ENCODE results near the gene HOXC13. TPM values are rescaled to one million over a fixed set of nuclear protein-coding genes. Genes with fewer than 3 reads are reported as not detected.

HOXC13 gene
- total RNA-seq, 1 donor from 2014 or later: not detected

DNA sequence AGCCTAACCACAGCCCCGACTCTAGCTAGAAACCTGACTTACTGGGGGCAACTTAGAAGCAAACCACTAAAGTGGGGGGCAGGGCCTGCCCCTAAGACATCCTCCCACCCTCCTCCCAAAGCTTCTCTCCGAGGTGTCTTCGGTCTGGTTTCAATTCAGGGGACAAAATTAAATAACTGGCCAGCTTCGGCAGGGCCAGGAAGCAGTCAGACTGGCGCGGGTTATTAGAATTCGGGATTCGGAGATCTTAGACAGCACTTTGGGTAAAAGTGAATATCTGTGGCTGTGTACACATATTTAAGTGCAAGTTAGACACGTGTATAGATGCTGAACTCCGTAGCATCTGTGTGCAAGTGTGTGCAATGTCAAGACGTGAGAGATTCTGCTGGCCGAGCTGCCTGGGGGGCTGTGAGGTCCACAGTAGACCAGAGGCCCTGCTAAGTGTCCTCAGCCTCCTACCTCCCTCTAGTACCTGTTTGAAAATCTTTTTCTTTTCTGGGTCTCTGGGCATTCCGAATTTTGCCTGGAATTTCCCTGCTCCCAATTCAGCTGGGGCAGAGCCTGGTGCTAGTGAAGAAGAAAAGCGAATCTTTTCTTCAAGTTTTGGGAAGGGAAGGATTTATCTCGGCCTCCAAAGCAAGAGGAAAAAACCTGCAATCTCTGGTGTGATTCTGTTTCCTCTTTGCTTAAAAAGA is 42.3 kb downstream of the HOXC13 start:
- no peak for DNase-seq (ENCODE audit: extremely low read depth, low read depth, low spot score)

DNA sequence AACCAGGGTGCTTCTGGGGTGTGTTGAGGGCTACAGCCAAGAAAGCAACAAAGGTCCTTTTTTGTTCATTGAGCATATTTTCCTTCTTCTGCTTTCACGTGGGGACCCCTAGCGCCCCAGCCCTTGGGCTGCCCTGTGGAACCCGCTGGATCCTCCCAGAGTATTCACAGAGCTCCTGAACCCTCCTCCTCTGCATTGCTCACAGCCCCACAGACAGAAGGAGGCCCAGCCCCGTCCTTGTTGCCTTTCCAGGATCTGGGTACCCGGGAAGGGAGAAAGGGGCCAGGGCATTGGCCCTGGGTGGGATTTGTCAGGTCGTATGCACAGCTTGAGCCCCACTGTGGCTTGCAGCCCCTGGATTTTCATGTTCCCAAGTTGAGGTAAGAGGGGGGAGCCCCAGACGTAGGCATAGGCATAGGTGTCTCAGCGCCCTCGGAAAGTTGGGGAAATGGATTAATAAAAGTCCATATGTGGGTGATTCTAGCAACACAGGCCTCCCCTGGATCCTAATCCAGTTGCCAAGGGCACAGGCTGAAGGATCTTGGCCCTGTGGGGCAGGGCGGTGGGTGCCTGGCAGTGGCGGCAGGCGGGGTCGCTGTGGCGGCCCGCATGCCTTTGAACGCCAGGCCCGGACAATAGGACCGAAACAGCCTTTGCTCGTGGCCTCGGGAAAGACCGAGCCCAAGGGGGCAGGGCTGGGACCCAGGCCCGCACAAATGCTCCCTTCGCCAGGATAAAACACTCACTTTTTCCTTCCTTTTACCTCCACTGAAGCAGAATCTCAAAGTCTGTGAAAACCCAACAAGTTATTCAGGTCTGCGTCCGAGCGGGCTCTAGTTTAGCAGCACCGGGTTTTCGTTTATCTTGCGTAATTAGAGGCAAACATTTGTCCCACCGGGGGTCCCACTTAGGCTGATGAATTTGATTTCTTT is 43.3 kb downstream of the HOXC13 start:
- DNase-seq (ENCODE audit: extremely low read depth, low read depth, low spot score): no peak

DNA sequence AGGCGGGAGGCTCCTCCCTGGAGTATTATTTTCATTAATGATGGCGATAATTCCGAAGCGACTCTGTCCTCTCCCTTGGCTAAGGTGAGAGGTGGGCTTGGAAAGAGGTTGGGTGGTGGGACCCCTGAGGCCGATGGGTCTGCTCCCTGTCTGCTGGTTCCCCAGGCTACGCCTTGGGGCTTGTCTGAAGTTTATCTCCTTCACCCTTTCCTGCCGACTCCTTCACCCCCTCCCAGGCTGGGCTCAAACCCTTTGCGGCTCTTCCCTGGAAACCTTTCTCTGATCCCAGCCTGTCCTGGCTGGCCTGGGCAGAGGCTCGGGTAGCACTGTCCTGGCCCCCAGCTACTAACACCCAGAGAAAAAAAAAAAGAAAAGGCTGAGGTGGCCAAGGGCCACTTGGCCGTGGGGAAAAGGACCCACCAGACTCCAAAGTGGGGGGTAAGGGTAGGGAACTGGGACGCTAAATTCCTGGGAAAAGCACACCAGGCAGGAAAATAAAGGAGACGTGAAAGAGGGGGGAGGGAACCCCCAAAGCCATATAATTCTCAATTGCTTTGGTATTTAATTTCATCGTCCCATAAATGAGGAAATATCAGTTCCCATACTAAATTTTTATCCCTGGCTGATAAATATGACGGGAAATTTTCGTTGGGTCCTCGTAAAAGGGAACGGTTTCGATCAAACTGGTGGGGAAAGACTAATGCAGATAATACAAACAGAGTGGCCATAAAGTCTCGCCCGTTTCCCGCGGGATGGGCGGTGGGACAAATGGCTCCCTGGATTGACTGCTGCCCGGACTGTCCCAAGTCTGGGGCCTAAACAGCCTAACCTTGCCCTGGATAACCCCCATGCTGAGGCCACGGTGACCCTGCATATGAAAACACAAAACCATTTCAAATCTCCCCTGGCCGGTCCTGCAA is 44.3 kb downstream of the HOXC13 start:
- no peak for DNase-seq (ENCODE audit: extremely low read depth, low read depth, low spot score)

DNA sequence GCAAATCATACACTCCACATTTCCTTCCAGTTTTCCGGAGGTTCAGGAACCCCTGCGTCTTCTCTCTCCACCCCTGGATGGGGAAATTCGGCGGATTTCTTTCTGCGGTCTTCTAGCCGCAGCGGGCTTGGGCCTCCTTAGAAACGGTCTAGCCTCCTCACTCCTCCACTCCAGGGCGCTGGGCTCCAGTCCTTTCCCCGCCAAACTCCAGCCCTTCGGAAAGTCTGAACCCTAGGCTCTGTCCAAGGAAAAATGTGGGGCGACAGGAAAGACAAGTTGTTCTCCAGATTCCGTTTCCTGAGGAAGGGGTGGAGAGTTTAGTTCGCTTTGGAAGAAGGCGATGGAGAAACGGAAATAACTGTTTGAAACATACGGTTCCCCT is 44.9 kb downstream of the HOXC13 start:
- DNase-seq (ENCODE audit: extremely low read depth, low read depth, low spot score): no peak

DNA sequence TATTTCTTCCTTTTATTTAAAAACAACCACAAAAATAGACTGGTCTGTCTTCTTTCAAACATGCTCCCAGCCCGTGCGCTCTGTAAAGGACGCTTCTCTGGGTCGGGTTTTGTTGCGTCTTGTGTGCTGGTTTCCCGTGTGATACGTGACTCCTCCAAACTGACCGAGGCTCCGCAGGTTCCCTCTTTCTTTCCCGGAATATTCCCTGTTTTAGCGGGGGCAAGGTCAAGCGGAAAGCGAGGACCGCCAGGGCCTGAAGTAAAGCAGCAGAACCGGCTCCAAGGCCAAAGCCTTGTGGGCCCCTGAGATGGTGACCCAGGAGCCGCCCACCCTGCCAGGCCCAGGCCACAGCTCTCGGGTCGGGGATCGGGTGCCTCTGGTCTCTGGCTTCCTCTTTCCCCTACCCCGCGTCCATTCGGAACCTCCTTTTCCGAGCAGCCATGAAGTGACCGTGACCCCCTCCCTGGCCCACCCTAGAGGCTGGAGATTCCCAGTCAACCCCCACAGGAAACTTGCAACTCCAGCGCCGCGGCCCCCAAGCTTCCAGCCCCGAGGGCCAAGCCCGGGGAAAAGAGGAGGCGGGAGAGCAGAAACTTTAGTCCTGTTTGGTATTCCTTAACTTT is 45.4 kb downstream of the HOXC13 start:
- DNase-seq (ENCODE audit: extremely low read depth, low read depth, low spot score): no peak

DNA sequence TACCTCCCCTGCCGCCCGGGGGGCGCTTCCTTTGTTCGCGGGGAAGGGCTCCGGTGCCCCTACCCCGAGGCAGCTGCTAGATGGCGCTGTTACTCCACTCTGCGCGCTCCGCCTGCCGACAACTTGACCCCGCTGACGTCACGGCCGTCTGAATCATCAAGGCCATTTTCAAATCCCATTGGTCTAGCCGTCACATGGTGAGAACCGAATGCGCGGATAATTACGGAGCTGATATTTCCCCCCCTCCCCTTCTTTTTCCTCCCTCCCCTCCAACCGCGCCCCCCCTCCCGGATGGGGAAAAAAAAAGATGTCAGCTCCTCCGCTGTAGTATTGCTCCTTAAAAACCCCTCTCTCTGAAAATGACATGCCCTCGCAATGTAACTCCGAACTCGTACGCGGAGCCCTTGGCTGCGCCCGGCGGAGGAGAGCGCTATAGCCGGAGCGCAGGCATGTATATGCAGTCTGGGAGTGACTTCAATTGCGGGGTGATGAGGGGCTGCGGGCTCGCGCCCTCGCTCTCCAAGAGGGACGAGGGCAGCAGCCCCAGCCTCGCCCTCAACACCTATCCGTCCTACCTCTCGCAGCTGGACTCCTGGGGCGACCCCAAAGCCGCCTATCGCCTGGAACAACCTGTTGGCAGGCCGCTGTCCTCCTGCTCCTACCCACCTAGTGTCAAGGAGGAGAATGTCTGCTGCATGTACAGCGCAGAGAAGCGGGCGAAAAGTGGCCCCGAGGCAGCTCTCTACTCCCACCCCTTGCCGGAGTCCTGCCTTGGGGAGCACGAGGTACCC is 46.5 kb downstream of the HOXC13 start, which contains the start of gene HOXC10:
HOXC10 (plus strand) TSS at position 246 of the 791 bp plus-strand sequence; CDS start at position 360, 114 bp downstream.
- peak; percentile 45 for DNase-seq (ENCODE audit: extremely low read depth, low read depth, low spot score)

DNA sequence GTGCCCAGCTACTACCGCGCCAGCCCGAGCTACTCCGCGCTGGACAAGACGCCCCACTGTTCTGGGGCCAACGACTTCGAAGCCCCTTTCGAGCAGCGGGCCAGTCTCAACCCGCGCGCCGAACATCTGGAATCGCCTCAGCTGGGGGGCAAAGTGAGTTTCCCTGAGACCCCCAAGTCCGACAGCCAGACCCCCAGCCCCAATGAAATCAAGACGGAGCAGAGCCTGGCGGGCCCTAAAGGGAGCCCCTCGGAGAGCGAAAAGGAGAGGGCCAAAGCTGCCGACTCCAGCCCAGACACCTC is 47.0 kb downstream of the HOXC13 start:
- DNase-seq (ENCODE audit: extremely low read depth, low read depth, low spot score): no peak

DNA sequence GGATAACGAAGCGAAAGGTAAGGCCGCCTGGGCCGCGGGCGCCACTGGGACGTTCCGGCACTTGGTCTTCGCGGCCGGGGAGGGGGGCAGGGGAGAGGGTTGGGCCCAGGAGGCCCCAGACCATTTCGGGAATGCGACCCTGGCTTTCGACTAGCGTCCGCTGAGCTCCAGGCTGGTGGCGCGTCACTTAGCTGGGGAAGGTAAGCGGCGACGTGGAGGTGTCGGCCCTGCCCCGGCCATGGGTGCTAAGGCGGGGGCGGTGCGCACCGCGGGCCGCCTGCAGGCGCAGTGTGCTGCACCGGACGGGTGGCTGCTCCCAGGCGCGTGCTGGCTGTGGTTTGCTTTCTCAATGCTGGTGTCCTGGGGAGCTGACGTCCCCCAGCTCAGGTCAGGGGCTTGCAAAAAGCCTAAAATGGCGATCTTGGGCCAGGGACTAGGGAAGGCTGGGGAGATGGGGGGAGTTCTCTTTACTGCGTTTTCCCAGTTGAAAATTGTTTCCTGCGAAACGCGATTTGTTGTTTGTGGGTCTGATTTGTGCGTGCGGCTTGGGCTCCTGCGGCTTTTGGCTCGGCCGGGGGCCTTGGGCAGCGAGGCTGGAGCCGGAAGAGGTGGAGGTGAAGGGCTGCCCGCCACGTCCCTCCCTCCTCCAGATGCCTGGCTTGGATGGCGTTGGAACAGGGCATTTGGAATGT is 47.5 kb downstream of the HOXC13 start:
- no peak for DNase-seq (ENCODE audit: extremely low read depth, low read depth, low spot score)

DNA sequence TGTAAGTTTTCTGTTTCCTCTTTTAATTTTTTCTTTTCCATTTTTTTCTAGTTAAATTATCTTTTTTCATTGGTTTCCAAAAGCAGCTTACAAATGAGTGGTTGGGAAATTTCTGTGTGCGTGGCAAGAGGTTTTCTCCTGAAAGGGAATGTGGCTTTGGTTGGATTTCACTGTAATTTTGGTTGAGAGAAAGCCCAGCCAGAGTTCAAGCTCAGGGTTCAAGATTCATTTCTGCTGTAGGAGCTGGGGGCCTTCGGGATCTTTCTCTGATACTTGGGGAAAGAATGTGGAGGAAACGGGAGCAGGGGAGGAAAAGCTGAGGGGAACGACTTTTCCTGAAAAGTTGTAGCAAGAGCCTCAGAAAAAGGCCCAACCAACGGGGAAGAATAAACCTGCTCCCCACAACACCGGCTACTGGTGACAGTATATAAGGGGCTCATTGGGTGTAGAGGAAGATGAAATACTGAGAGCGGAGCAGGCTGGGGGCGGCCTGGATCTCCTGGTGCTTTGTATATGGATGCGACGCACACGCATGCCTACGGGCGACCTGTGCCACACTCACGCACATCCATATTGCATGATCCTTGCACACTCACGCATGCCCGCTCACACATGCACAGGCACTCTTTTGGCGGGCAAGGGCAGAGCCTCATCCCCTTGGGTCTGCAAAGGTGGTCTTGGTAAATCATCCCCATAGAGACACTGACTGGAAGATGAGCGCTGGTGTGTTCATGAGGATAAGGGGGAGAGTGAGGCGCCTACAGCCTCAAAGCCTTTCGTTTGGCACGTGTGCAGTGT is 48.3 kb downstream of the HOXC13 start:
- no peak for DNase-seq (ENCODE audit: extremely low read depth, low read depth, low spot score)

DNA sequence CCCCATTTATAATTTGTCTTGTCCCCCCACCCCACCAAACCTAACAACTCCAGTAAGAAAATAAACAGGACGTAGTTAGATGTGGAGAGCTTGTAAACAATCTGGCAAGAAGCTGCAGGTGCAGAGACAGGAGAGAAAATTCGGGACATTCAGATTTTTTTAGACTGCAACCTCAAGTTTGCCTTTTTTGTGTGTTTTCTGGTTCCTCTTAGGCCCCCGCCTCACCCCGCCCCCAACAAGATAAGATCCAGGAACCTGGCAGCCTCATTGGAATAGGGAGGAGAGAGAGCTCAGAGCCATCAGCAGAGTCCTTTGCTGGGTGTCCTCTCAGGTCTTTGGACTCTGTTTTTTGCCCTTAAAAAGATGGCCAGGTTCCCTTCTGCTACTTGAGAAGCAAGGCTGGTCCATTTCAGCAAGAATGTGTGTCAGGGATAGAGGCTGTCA is 49.2 kb downstream of the HOXC13 start:
- DNase-seq (ENCODE audit: extremely low read depth, low read depth, low spot score): no peak

DNA sequence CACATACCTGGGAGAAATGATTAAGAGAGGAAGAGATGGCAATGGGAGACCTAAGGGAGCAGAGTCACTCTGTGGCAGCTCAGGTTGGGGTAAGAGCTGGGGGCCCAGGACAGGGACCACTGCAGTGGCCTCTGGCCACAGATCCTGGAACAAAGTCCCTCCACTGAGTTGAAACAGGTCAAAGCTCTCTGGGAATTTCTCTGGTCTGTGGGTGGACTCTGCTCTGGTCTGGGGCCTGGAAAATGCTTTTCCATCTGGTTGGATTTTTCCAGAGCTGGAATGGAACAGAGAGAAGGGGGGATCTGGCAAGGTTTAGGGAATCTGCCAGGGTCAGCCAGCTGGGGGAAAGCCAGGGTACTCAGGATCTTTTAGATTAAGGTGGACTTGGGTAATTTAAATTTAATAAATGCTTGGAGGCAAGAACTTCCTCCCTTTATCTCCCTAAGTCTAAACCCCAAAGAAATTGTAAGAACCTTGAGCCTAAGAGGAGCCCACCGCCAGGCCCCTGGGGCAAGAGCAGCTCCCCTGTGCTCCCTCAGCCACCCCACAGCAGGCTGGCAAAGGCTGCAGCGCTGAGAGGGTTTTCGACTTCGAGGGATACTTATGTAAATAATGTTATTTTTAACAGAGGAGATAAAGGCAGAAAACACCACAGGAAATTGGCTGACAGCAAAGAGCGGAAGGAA is 50.1 kb downstream of the HOXC13 start:
- no peak for DNase-seq (ENCODE audit: extremely low read depth, low read depth, low spot score)

DNA sequence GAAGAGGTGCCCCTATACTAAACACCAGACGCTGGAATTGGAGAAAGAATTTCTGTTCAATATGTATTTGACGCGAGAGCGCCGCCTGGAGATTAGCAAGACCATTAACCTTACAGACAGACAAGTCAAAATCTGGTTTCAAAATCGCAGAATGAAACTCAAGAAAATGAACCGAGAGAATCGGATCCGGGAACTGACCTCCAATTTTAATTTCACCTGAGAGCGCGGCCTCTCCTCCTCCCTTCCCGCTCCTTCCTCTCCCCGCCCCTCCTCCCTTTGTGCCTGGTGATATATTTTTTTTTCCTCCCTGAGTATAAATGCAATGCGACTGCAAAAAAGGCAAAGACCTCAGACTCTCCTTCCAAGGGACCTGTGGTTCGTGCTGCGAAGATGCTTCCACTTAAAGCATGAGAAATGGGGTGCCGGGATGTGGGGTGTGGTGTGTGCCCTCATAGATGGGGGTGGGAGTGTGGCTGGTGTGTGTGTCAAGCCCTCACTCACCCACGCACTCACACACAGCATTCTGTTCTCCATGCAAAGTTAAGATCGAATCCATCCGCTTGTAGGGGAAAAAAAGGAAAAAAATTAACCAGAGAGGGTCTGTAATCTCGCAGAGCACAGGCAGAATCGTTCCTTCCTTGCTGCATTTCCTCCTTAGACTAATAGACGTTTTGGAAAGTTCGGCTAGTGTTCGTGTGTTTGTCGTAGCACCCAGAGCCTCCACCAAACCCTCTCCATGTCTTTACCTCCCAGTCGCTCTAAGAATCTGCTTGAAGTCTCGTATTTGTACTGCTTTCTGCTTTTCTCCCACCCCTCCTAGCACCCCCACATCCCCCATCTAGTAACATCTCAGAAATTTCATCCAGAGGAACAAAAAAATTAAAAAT is 50.8 kb downstream of the HOXC13 start:
- DNase-seq (ENCODE audit: extremely low read depth, low read depth, low spot score): no peak

DNA sequence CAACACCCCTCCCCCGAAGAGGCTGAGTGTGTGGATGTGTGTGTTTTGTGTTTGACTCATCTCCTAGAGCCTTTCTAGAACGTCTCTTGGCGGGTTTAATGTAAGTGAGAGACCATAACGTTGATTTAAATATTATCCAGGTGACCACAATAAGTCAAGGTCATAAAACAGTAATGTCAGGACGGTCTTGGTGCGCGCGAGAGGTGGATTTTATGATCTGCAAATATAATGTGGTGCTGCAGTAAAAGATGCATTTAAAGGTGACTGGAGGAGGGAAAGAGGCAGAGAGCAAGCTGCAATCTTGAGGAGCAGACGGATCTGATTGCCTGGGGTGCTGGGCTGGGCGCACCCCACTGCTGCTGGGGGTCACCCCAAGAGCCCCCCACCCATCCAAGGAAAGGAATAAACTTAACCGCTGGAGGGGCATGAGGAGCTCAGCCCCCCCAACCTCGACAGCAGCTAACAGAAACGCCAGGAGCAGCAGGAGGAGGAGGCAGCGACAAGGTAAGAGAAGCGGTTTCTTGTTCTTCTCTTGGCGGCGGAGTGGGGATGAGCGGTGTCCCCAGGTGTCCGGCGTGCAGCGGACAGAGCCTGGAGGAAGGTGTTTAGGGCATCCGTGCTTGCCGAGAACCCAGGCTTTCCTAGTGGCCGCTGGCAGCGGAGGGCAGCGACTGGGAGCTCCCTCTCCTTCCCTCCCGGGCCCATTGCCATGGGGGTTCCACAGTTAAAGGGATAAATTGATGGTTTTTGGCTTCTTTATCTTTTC is 51.9 kb downstream of the HOXC13 start:
- no peak for DNase-seq (ENCODE audit: extremely low read depth, low read depth, low spot score)

DNA sequence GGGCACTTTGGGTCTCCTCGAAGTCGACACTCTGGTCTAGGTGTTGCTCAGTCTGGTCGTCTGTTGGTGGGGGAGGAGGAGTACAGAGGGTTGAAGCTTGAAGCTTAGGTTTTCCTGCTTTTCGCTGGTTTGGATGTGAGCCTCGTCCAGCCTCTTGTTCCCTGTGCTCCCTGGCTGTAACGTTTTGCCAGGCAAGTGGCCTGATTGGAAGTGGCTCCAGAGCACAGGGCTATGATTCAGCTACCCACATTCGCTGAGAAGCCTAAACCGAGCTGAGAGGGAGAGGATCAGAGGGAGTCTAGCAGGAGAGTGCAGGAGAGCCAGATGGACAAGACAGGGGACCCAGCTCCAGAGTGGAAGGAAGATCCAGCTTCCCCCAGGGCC is 52.4 kb downstream of the HOXC13 start:
- no peak for DNase-seq (ENCODE audit: extremely low read depth, low read depth, low spot score)

DNA sequence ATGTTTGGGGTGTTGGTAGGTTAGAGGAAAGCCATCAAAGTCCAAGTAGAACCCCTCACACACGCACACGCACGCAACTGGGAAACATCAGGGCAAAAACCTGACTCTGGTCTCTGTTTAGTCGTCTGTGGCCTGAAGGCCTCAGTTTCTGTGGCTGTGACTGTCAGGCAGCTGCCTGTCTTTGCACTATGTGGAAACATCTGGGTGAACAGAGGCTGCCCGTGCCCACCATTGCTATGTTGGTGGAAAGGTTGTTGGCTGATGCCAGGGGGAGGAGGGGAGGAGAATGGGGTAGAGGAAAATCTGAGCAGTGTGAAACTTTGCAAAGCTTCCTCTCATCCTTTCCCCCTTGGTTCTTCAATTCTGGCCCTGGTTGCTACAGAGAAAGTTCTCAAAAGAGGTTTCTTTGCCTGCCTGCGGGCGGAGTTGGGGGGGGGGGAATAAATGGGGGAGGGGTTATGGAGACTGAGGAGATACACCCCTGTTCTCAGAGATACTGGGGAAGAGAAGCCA is 53.8 kb downstream of the HOXC13 start:
- no peak for DNase-seq (ENCODE audit: extremely low read depth, low read depth, low spot score)
